Measurements from ENCODE around the gene FILIP1L.

Gene FILIP1L

DNA sequence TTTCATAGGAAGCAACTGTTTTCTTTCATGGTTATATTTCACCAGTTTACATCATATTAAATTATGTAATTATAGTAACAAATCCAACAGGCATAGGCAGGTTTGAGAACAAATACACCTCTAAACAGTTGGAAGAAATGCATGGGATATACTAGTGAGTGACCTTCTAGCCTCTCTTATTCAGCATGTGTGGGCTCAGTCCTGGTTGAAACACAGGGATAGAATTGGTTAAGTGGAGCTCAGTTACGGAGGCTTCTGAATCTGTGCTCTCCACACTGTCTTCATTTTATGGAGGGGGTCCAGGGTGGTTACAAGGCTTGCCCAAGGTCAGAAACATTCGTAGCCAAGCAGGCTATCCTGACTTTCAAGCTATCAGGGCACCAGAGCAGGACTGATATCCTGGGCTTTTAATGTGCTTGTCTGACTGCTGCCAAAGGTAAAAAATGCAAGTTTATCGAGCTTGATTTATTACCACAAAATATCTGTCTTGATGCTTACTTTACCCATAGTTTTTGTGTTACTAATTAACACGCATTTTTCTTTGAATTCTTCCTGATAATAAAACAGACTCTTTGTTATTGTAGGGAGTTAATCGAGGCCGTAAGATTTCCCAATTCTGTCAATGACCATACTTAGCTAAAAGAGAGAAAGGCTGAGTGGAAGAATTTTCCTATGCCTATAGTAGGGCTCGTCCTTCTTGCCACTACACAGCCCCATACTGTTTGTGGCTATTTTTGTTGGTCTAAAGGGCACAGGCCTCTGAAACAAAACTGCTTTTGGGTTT is 89.6 kb downstream of the FILIP1L start:
- TF ChIP-seq, protein P1, sequence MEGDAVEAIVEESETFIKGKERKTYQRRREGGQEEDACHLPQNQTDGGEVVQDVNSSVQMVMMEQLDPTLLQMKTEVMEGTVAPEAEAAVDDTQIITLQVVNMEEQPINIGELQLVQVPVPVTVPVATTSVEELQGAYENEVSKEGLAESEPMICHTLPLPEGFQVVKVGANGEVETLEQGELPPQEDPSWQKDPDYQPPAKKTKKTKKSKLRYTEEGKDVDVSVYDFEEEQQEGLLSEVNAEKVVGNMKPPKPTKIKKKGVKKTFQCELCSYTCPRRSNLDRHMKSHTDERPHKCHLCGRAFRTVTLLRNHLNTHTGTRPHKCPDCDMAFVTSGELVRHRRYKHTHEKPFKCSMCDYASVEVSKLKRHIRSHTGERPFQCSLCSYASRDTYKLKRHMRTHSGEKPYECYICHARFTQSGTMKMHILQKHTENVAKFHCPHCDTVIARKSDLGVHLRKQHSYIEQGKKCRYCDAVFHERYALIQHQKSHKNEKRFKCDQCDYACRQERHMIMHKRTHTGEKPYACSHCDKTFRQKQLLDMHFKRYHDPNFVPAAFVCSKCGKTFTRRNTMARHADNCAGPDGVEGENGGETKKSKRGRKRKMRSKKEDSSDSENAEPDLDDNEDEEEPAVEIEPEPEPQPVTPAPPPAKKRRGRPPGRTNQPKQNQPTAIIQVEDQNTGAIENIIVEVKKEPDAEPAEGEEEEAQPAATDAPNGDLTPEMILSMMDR (IDR thresholded peaks at IDR 0.05): no peak

DNA sequence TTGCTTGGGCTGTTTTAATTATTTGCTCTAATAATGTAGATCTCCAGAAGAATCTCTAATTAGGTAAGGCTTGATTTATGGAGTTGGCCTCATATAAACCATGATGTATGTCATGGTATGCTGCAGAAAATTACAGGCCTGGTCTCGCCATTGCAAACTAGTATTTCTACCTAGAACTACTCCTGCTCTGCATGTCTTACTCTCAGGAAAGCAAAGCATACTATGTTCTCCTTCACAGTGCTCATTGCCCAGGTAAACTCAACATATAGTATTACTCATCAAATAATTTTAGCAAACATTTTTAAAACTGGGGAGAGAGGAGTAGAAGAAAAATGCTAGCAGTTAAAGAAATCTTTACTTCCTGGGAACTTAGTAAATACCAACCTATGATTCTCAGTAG is 90.7 kb downstream of the FILIP1L start:
- TF ChIP-seq, protein P1 (IDR thresholded peaks at IDR 0.05): no peak

DNA sequence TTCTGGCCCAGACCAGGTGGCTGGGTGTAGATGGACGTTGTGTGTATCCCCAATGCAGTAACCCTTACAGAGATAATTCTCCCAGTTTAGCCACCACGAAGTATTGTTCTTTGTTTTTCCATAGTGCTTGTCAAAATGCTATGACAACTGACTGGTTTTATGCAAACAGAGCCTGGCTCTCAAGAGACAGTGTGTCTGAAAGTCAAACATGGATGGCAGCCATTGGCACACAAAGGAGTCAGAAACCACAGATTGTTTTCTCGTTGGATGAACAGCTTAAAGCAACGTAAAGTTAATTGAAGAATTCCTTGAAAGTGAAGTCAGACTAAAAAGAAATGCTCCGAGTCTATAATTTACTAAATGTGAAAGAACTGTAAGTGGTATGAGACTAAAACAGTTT is 91.2 kb downstream of the FILIP1L start:
- TF ChIP-seq, protein P1 (IDR thresholded peaks at IDR 0.05): no peak

DNA sequence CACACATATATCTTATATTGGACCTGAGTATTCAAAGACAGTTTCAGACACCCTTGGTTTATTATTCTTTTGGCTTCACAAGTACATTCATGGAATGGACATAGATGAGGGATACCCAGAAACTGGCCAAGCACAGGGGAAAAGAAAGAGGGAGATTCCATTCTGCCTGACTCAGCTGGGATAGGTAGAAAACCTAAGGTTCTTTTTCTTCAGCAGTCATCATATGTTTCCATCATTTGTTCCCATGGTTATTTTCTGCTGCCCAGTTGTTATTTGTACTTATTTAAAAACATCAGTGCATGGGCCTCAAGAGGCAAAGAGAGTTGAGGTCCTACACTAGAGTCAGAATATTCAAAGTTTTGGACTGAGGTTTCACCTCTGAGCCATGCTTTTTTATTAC is 91.8 kb downstream of the FILIP1L start:
- TF ChIP-seq, protein P1 (IDR thresholded peaks at IDR 0.05): no peak

DNA sequence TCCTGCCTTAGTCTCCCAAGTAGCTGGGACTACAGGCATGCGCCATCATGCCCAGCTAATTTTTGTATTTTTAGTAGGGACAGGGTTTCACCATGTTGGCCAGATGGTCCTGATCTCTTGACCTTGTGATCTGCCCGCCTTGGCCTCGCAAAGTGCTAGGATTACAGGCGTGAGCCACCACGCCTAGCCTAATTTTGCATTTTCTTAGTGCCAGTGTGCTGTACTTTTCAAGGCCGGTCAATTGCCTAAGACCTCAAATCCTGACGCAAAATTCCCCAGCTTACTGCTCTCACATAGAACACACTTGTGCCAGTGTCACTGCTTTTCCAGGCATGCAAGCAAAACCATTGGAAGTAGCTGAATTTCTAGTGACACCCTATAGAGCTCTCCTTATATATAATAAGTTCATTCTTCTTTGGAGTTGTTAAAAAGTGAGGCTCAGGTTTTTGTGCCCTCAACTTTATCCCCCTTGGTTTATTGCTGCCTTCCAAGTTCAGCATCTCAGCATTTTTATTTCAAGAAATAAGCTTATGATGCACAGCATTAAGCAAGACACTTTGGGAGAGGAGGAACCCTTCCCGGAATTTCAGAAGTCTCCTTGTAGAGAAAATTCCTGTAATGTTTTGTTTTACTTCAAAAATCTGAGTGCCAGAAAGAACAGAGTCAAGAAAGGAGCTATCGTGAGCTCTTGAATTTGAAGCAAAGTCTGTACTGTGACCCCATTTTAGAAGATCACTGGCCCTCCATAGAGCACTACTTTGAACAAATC is 93.2 kb downstream of the FILIP1L start:
- TF ChIP-seq, protein P1 (IDR thresholded peaks at IDR 0.05): no peak

DNA sequence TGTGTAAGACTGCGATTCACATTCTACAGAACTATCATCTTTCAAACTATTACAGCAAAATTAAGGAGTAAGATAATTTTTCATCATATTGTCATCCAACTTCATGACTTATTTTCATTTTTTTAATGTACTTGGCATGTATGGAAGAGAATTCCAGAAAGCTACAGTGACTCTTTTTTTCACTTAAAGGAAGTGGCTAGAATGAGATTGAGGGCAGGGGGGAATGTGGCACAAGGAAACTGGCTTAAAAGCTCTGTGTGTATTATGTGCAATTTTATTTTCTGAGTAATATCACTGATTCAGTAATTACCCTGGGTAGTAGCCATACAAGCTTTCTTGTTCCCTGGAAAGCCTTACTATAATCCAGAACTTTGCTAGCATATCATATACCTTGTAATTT is 94.6 kb downstream of the FILIP1L start:
- TF ChIP-seq, protein P1 (IDR thresholded peaks at IDR 0.05): no peak

DNA sequence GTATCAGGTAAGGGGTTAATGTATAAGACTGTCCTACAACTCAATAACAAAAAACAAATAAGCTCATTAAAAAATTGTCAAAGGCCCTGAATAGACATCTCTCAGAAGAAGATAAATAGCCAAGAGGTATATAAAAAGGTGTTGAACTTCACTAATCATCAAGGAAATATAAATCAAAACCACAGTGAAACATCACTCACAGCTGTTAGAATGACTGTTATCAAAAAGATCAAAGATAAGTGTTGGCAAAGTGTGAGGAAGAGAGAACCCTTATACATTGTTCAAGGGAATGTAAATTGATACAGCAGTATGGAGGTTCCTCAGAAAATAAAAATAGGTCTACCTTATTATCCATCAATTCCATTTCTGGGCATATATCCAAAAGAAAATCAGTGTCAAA is 95.5 kb downstream of the FILIP1L start:
- TF ChIP-seq, protein P1 (IDR thresholded peaks at IDR 0.05): no peak
